Measurements from ENCODE around the gene RAPGEF5.

Gene RAPGEF5

GRCh38 chr7:22125436-22125835, 231.5 kb downstream of the RAPGEF5 start:
- H3K36me3 ChIP-seq (ENCODE audit: insufficient read depth, low read length): no peaks in the 10 kb centered on the region
- H3K27ac ChIP-seq (ENCODE audit: low read depth, low read length): no peak overlapping the region
- H2AFZ ChIP-seq (ENCODE audit: low read length, unreplicated experiment): no peak overlapping the region
- H3K27me3 ChIP-seq (ENCODE audit: insufficient read depth, low read length): no peaks in the 10 kb centered on the region
- H3K79me2 ChIP-seq (ENCODE audit: control insufficient read depth, insufficient read depth, low read length, unreplicated experiment): no peaks in the 10 kb centered on the region
- peaks cover 3% of the 10 kb centered on the region for H3K4me1 ChIP-seq (ENCODE audit: control insufficient read depth, insufficient read depth, low read length, unreplicated experiment)
- no peak overlapping the region for H3K4me3 ChIP-seq (ENCODE audit: low read depth, low read length)

DNA sequence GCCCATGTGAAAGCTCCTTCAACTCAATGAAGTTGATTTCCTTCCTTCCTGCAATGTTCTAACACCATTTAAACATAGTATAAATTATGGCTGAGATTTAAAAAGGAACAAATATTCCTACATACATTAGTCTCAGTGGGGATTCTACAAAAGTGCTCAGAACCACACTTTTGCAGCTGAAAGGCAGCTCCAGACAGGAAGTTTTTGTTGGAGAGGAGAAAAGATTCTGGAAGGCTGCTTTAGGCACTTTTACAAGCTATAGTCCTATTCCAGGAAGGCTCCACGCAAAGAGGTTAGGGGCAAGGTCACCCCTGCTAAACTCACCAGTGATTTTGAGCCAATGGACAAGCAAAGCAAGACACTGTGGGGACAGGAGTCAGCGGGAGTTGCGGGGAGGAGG, 232.0 kb downstream of the RAPGEF5 start:
- no peak overlapping the region for H3K4me3 ChIP-seq (ENCODE audit: low read depth, low read length)
- no peak overlapping the region for H2AFZ ChIP-seq (ENCODE audit: low read length, unreplicated experiment)
- no peaks in the 10 kb centered on the region for H3K27me3 ChIP-seq (ENCODE audit: insufficient read depth, low read length)
- H3K4me1 ChIP-seq (ENCODE audit: control insufficient read depth, insufficient read depth, low read length, unreplicated experiment): peaks cover 3% of the 10 kb centered on the region
- H3K79me2 ChIP-seq (ENCODE audit: control insufficient read depth, insufficient read depth, low read length, unreplicated experiment): no peaks in the 10 kb centered on the region
- no peaks in the 10 kb centered on the region for H3K36me3 ChIP-seq (ENCODE audit: insufficient read depth, low read length)
- H3K27ac ChIP-seq (ENCODE audit: low read depth, low read length): no peak overlapping the region

GRCh38 chr7:22123139-22123538, 233.8 kb downstream of the RAPGEF5 start:
- H3K4me3 ChIP-seq (ENCODE audit: low read depth, low read length): no peak overlapping the region
- H3K27ac ChIP-seq (ENCODE audit: low read depth, low read length): no peak overlapping the region
- no peaks in the 10 kb centered on the region for H3K36me3 ChIP-seq (ENCODE audit: insufficient read depth, low read length)
- H3K79me2 ChIP-seq (ENCODE audit: control insufficient read depth, insufficient read depth, low read length, unreplicated experiment): no peaks in the 10 kb centered on the region
- peaks cover 3% of the 10 kb centered on the region for H3K4me1 ChIP-seq (ENCODE audit: control insufficient read depth, insufficient read depth, low read length, unreplicated experiment)
- H2AFZ ChIP-seq (ENCODE audit: low read length, unreplicated experiment): no peak overlapping the region
- no peaks in the 10 kb centered on the region for H3K27me3 ChIP-seq (ENCODE audit: insufficient read depth, low read length)

GRCh38 chr7:22121702-22122474, 235.1 kb downstream of the RAPGEF5 start:
- Histone ChIP-seq H2AFZ (ENCODE audit: low read length, unreplicated experiment) (no peak overlapping the region), H3K79me2 (ENCODE audit: control insufficient read depth, insufficient read depth, low read length, unreplicated experiment) (no peaks in the 10 kb centered on the region), H3K27ac (ENCODE audit: low read depth, low read length) (no peak overlapping the region), H3K4me1 (ENCODE audit: control insufficient read depth, insufficient read depth, low read length, unreplicated experiment) (no peaks in the 10 kb centered on the region), H3K4me3 (ENCODE audit: low read depth, low read length) (no peak overlapping the region), H3K27me3 (ENCODE audit: insufficient read depth, low read length) (no peaks in the 10 kb centered on the region), H3K36me3 (ENCODE audit: insufficient read depth, low read length) (no peaks in the 10 kb centered on the region)

DNA sequence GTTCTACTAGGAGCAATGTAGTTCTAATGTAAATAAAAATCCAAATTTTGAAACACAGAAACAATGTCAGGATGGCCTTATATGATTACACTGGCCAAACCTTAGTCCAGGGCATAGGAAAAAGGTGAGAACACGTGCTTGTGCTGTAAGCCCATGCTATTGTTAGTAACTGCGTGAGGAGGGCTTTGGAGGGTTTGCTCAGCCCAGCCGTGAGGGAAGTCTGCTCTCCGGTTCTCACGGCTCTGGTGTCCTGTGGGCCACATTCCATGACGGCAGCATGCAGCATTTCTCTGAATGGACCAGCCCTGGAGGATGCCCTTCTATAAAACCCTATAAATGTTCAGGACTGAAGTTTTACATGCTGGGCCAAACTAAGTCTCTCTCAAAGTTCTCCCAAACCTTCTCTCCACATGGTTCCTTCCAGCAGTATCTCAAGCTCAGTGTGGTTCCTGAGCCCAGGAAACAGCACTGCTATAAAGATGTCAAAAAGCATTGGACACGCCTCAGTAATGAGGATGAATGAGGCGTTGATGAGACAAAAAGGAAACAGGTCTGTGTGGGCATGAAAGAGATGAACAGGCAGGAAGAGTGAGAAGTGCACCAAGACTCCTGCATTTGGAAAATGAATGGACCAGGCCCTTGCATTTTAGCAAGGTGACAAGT, 236.4 kb downstream of the RAPGEF5 start:
- H3K27ac ChIP-seq (ENCODE audit: low read depth, low read length): no peak overlapping the region
- H3K4me3 ChIP-seq (ENCODE audit: low read depth, low read length): no peak overlapping the region
- H3K27me3 ChIP-seq (ENCODE audit: insufficient read depth, low read length): no peaks in the 10 kb centered on the region
- H3K79me2 ChIP-seq (ENCODE audit: control insufficient read depth, insufficient read depth, low read length, unreplicated experiment): no peaks in the 10 kb centered on the region
- H3K36me3 ChIP-seq (ENCODE audit: insufficient read depth, low read length): no peaks in the 10 kb centered on the region
- no peak overlapping the region for H2AFZ ChIP-seq (ENCODE audit: low read length, unreplicated experiment)
- H3K4me1 ChIP-seq (ENCODE audit: control insufficient read depth, insufficient read depth, low read length, unreplicated experiment): no peaks in the 10 kb centered on the region

DNA sequence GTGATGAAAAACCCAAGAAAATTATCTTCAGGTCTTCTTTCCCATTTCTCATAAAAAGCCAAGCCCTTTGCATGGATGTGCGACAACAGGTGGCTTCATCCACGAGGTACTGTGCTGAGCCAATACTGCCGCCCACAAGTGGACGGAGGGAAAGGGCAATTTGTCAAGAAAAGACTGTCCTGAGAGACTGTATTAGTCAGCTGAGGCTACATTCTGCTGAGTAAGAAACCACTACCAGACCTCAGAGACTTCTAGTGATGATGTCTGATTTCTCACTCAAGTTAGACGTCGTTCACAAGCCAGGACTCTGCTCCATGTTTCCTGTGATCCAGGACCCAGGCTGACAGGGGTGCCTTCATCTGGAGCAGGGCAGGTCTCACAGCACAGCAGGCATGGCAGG, 239.7 kb downstream of the RAPGEF5 start:
- no peak overlapping the region for H3K4me3 ChIP-seq (ENCODE audit: low read depth, low read length)
- no peaks in the 10 kb centered on the region for H3K79me2 ChIP-seq (ENCODE audit: control insufficient read depth, insufficient read depth, low read length, unreplicated experiment)
- H2AFZ ChIP-seq (ENCODE audit: low read length, unreplicated experiment): no peak overlapping the region
- no peaks in the 10 kb centered on the region for H3K4me1 ChIP-seq (ENCODE audit: control insufficient read depth, insufficient read depth, low read length, unreplicated experiment)
- H3K36me3 ChIP-seq (ENCODE audit: insufficient read depth, low read length): no peaks in the 10 kb centered on the region
- H3K27me3 ChIP-seq (ENCODE audit: insufficient read depth, low read length): no peaks in the 10 kb centered on the region
- H3K27ac ChIP-seq (ENCODE audit: low read depth, low read length): no peak overlapping the region

DNA sequence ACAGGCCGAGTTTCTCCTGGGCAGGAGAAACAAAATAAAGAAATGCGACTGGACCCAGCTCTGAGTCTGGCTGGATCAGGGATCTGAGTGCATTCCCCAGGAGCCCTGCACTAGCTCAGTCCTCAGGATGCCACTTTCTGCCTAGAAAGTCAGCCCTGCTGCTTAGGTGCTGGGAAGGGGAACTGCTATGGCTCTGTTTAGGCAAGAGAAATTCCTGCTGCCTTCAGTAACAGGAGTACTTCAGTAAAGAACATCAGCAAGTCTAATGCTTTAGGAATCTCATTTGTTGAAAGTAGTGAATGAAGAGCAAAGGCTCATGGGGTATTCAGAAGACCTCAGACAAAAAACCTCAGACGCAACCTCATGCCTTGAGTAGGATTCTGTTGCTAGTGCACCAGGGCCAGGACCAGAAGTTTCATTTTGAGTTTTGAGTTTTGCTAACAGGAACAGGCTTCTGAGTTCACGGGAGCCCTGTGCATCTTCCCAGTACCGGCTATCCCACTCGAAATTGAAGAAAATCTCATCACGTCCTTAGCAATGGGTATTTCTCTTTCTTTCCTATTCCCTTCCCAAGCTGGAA, 240.4 kb downstream of the RAPGEF5 start:
- Histone ChIP-seq H3K27me3 (ENCODE audit: insufficient read depth, low read length) (no peaks in the 10 kb centered on the region), H3K4me1 (ENCODE audit: control insufficient read depth, insufficient read depth, low read length, unreplicated experiment) (no peaks in the 10 kb centered on the region), H3K79me2 (ENCODE audit: control insufficient read depth, insufficient read depth, low read length, unreplicated experiment) (no peaks in the 10 kb centered on the region), H3K27ac (ENCODE audit: low read depth, low read length) (no peak overlapping the region), H3K36me3 (ENCODE audit: insufficient read depth, low read length) (no peaks in the 10 kb centered on the region), H2AFZ (ENCODE audit: low read length, unreplicated experiment) (no peak overlapping the region), H3K4me3 (ENCODE audit: low read depth, low read length) (no peak overlapping the region)

GRCh38 chr7:22115689-22116088, 241.3 kb downstream of the RAPGEF5 start:
- Histone ChIP-seq H3K4me1 (ENCODE audit: control insufficient read depth, insufficient read depth, low read length, unreplicated experiment) (no peaks in the 10 kb centered on the region), H3K79me2 (ENCODE audit: control insufficient read depth, insufficient read depth, low read length, unreplicated experiment) (no peaks in the 10 kb centered on the region), H3K27ac (ENCODE audit: low read depth, low read length) (no peak overlapping the region), H3K4me3 (ENCODE audit: low read depth, low read length) (no peak overlapping the region), H2AFZ (ENCODE audit: low read length, unreplicated experiment) (no peak overlapping the region), H3K27me3 (ENCODE audit: insufficient read depth, low read length) (no peaks in the 10 kb centered on the region), H3K36me3 (ENCODE audit: insufficient read depth, low read length) (no peaks in the 10 kb centered on the region)

- no peaks in the 10 kb centered on the region for H3K27me3 ChIP-seq (ENCODE audit: insufficient read depth, low read length)
- no peak overlapping the region for H3K27ac ChIP-seq (ENCODE audit: low read depth, low read length)
- H3K36me3 ChIP-seq (ENCODE audit: insufficient read depth, low read length): no peaks in the 10 kb centered on the region
Measured at GRCh38 chr7:22114440-22114981, 242.4 kb downstream of the RAPGEF5 start.

DNA sequence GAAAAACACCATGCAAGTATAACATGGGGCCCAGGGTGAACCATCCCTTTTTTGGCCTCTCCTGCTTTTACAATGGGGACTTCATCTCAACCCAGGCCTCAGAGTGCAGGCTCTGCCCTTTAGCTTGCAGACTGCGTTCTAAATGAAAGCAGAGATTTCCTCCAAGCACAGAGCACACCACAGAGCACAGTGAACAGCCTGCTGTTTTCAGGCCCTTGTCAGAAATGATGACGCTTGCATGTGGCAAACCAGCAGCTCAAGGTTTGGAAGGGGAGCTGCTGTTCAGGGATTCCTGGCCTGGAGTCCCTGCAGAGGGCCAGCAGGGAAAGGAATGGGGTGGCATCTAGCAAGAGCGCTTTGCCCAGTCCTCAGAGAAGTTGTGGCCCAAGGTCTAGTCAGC, 243.9 kb downstream of the RAPGEF5 start:
- Histone ChIP-seq H3K4me1 (ENCODE audit: control insufficient read depth, insufficient read depth, low read length, unreplicated experiment) (no peaks in the 10 kb centered on the region), H3K27ac (ENCODE audit: low read depth, low read length) (no peak overlapping the region), H3K27me3 (ENCODE audit: insufficient read depth, low read length) (no peaks in the 10 kb centered on the region), H2AFZ (ENCODE audit: low read length, unreplicated experiment) (no peak overlapping the region), H3K4me3 (ENCODE audit: low read depth, low read length) (no peak overlapping the region), H3K36me3 (ENCODE audit: insufficient read depth, low read length) (no peaks in the 10 kb centered on the region), H3K79me2 (ENCODE audit: control insufficient read depth, insufficient read depth, low read length, unreplicated experiment) (no peaks in the 10 kb centered on the region)

More at GRCh38 chr7:22114440-22114981, 242.4 kb downstream of the RAPGEF5 start:
- Histone ChIP-seq H3K79me2 (ENCODE audit: control insufficient read depth, insufficient read depth, low read length, unreplicated experiment) (no peaks in the 10 kb centered on the region), H3K4me1 (ENCODE audit: control insufficient read depth, insufficient read depth, low read length, unreplicated experiment) (no peaks in the 10 kb centered on the region), H3K4me3 (ENCODE audit: low read depth, low read length) (no peak overlapping the region), H2AFZ (ENCODE audit: low read length, unreplicated experiment) (no peak overlapping the region)

Data from ACC112 (cell line).